ENCODE measurements around the gene TLR4. TPM values are rescaled to one million over a fixed set of nuclear protein-coding genes. Genes with fewer than 3 reads are reported as not detected.

Gene TLR4
- polyA plus RNA-seq, 2 of the 4 experiments (the other 2 are of a cell fraction), result 0.03 to 0.04 TPM

- Histone ChIP-seq H3K4me1 (no peaks in the 10 kb centered on the region), H3K4me2 (no peak overlapping the region), H3K9me3 (no peaks in the 10 kb centered on the region), H3K4me3 (no peak overlapping the region), H3K27ac (no peak overlapping the region)
- FAIRE-seq, result no peak
- POLR2A ChIA-PET, result no interaction called here
- TF ChIP-seq FOSL2 (IDR thresholded peaks at IDR 0.05) (no peak), FOSL2 (CRISPR knock-in tag; IDR thresholded peaks at IDR 0.05) (no peak), FOXS1 (CRISPR knock-in tag; IDR thresholded peaks at IDR 0.05) (no peak)
- CTCF ChIA-PET, result interaction anchor here (1.4 kb wide), 1 partner anchor 11 kb away, joined by 7 read pairs; no protein-coding TSS in a partner anchor
- 14% methylated on average over 6 of the region's 6 CpGs for WGBS (ENCODE audit: missing lambda C conversion rate)
- no peak for DNase-seq (ENCODE audit: low read depth in 1 of 2, low spot score in 1 of 2)
- ATAC-seq, result no peak
Measured at GRCh38 chr9:117714282-117714681, 10.1 kb downstream of the TLR4 start.

DNA sequence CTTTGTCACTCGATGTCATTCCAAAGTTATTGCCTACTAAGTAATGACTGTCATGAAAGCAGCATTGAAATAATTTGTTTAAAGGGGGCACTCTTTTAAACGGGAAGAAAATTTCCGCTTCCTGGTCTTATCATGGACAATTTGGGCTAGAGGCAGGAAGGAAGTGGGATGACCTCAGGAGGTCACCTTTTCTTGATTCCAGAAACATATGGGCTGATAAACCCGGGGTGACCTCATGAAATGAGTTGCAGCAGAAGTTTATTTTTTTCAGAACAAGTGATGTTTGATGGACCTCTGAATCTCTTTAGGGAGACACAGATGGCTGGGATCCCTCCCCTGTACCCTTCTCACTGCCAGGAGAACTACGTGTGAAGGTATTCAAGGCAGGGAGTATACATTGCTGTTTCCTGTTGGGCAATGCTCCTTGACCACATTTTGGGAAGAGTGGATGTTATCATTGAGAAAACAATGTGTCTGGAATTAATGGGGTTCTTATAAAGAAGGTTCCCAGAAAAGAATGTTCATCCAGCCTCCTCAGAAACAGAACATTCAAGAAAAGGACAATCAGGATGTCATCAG lies 11.3 kb downstream of the TLR4 start:
- TF ChIP-seq CBX2 (IDR thresholded peaks at IDR 0.05; ENCODE audit: borderline replicate concordance, low read depth) (no peak), RFX5 (IDR thresholded peaks at IDR 0.05) (no peak), NPAS2 (CRISPR knock-in tag; IDR thresholded peaks at IDR 0.05; ENCODE audit: borderline replicate concordance) (no peak), ESRRA (IDR thresholded peaks at IDR 0.05; ENCODE audit: borderline replicate concordance, low read length) (no peak), POLR2A (IDR thresholded peaks at IDR 0.05; ENCODE audit: low read length) (no peak), RAD21 (conservative IDR thresholded peaks at IDR 0.05 in 1 of 2, IDR thresholded peaks at IDR 0.05 in 1 of 2) (no peak), NR3C1 (IDR thresholded peaks at IDR 0.05) (no peak)
- ChIA-PET POLR2A (no interaction called here), CTCF (no interaction called here)
- H3K4me1 ChIP-seq, result no peaks in the 10 kb centered on the region
- no peak for DNase-seq (ENCODE audit: low read depth in 1 of 2, low spot score in 1 of 2)
- 2% methylated on average over 5 of the region's 5 CpGs for WGBS (ENCODE audit: missing lambda C conversion rate)
- ATAC-seq, result no peak
- no peak overlapping the region for H3K27ac ChIP-seq
- no peak for FAIRE-seq
- H3K9me3 ChIP-seq, result no peaks in the 10 kb centered on the region
- no peak overlapping the region for H3K4me3 ChIP-seq
- H3K4me2 ChIP-seq, result no peak overlapping the region

DNA sequence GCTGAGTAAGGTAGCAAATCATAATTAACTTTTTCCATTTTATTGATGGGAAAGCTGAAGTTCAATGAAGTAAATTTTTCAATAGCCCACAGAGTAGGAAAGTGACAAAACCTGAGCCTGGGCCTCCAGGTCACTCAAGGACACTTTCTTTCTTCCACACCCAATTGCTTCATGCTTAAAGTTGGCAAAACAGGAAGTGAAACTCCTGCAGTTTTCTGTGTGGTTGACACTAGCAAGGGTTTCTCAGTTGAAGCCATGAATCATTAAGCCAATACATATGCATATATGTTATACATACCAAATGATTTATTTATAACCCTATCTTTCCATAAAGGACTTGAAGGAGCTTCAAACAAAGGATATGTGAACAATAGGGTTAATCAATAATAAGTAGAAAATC lies 13.9 kb downstream of the TLR4 start:
- no peak for FAIRE-seq
- ATAC-seq, result no peak
- Histone ChIP-seq H3K4me2 (no peak overlapping the region), H3K4me3 (no peak overlapping the region), H3K27ac (no peak overlapping the region), H3K9me3 (no peaks in the 10 kb centered on the region), H3K4me1 (no peaks in the 10 kb centered on the region)
- TF ChIP-seq CBX8 (IDR thresholded peaks at IDR 0.05), result no peak
- TF ChIP-seq BCL3 (IDR thresholded peaks at IDR 0.05), result no peak
- TF ChIP-seq KDM1A (IDR thresholded peaks at IDR 0.05; ENCODE audit: low read depth), result no peak
- TF ChIP-seq JUN (IDR thresholded peaks at IDR 0.05), result no peak
- TF ChIP-seq, protein P1, sequence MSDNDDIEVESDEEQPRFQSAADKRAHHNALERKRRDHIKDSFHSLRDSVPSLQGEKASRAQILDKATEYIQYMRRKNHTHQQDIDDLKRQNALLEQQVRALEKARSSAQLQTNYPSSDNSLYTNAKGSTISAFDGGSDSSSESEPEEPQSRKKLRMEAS (IDR thresholded peaks at IDR 0.05), result no peak
- no peak for TF ChIP-seq MAFK (IDR thresholded peaks at IDR 0.05; ENCODE audit: partially characterized antibody)
- TF ChIP-seq CBX2 (IDR thresholded peaks at IDR 0.05; ENCODE audit: borderline replicate concordance, low read depth), result no peak
- CTCF ChIA-PET, result no interaction called here
- POLR2A ChIA-PET, result no interaction called here
- no peak for DNase-seq (ENCODE audit: low read depth in 1 of 2, low spot score in 1 of 2)

DNA sequence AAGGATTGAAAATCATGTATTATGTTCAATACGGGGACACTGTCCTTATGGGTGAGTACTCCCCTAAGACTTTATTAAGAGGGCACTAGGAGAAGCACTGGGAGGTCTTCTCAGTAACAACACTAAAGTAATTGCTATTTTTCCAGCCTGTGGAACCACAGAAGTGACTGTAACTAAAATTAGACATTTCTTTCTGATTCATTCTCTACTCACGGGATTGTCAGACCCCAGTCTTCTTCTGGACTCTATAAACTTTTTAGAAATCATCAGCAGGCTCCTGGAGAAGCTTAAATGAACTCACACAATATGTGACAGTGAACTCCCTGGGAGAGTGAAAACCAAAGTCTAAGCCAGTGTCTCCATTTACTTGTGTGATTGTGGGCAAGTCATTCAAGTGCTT lies 14.5 kb downstream of the TLR4 start:
- POLR2A ChIA-PET, result no interaction called here
- Histone ChIP-seq H3K9me3 (no peaks in the 10 kb centered on the region), H3K4me3 (no peak overlapping the region), H3K4me2 (no peak overlapping the region), H3K4me1 (no peaks in the 10 kb centered on the region), H3K27ac (no peak overlapping the region)
- WGBS (ENCODE audit: missing lambda C conversion rate), result 6% methylated on average over 2 of the region's 2 CpGs
- CTCF ChIA-PET, result no interaction called here
- DNase-seq (ENCODE audit: low read depth in 1 of 2, low spot score in 1 of 2) (no peak), FAIRE-seq (no peak), ATAC-seq (no peak)
- TF ChIP-seq POLR2AphosphoS2 (conservative IDR thresholded peaks at IDR 0.05; ENCODE audit: low read length) (no peak), PHF8 (IDR thresholded peaks at IDR 0.05; ENCODE audit: borderline replicate concordance, low read depth) (no peak), FOSL2 (IDR thresholded peaks at IDR 0.05) (no peak), FOSL2 (CRISPR knock-in tag; IDR thresholded peaks at IDR 0.05) (no peak), RFX5 (IDR thresholded peaks at IDR 0.05) (no peak), RNF2 (IDR thresholded peaks at IDR 0.05; ENCODE audit: borderline replicate concordance, low read depth) (no peak), ZSCAN20 (CRISPR knock-in tag; IDR thresholded peaks at IDR 0.05) (no peak)

Data from A549 (cell line).